ENCODE data around the gene ZNF507.

The ZNF507 gene

DNA sequence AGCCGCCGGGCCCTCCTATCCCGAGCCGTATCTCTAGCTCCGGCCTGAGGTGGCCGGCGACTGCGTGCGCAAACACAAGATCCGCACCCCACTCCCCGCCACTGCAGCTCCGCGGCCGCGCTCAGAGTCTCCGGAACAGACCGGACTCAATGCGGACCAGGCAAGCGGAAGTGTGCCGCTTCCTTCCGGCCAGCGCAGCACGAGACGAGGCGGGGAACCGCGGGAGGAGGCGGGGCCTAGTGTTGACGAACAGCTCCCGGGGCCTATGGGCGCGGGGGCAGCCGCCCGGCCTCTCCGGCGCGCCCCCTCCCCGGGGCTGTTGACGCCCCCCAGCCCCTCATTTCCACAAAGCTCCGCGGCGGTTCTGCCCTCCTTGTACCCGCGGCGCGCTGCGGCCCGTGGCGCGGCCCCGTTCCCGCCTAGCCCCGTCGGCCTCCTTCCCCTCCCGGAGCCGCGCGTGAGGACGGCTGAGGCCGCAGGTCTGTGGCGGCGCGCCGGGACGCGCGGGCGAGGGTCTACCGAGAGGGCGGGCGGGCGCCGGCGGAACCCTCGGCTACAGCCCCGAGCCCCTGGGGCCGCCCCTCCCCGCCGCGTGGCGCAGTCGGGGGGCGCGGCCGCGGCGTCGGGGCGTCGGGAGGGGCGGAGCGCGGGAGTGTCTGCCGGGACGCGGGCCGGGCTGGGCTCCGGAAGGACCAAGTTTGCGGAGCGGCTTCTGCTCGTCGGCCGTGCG lies 60.2 kb downstream of the ZNF507 start, which contains the start of gene DPY19L3:
Gene DPY19L3 (plus strand): TSS at position 340 of the 730 bp plus-strand sequence. CDS start 2,484 bp downstream, outside the sequence.
- TF ChIP-seq, protein P1, sequence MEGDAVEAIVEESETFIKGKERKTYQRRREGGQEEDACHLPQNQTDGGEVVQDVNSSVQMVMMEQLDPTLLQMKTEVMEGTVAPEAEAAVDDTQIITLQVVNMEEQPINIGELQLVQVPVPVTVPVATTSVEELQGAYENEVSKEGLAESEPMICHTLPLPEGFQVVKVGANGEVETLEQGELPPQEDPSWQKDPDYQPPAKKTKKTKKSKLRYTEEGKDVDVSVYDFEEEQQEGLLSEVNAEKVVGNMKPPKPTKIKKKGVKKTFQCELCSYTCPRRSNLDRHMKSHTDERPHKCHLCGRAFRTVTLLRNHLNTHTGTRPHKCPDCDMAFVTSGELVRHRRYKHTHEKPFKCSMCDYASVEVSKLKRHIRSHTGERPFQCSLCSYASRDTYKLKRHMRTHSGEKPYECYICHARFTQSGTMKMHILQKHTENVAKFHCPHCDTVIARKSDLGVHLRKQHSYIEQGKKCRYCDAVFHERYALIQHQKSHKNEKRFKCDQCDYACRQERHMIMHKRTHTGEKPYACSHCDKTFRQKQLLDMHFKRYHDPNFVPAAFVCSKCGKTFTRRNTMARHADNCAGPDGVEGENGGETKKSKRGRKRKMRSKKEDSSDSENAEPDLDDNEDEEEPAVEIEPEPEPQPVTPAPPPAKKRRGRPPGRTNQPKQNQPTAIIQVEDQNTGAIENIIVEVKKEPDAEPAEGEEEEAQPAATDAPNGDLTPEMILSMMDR (IDR thresholded peaks at IDR 0.05; ENCODE audit: low read depth, low read length): no peak
- TF ChIP-seq MYC (IDR thresholded peaks at IDR 0.05; ENCODE audit: low read depth, low read length) (peak; percentile 87), POLR2A (IDR thresholded peaks at IDR 0.05; ENCODE audit: extremely low read depth, insufficient read length) (peak; percentile 79)
- TF ChIP-seq, protein P2, sequence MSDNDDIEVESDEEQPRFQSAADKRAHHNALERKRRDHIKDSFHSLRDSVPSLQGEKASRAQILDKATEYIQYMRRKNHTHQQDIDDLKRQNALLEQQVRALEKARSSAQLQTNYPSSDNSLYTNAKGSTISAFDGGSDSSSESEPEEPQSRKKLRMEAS (IDR thresholded peaks at IDR 0.05; ENCODE audit: low read depth, low read length): peak; percentile 78

DNA sequence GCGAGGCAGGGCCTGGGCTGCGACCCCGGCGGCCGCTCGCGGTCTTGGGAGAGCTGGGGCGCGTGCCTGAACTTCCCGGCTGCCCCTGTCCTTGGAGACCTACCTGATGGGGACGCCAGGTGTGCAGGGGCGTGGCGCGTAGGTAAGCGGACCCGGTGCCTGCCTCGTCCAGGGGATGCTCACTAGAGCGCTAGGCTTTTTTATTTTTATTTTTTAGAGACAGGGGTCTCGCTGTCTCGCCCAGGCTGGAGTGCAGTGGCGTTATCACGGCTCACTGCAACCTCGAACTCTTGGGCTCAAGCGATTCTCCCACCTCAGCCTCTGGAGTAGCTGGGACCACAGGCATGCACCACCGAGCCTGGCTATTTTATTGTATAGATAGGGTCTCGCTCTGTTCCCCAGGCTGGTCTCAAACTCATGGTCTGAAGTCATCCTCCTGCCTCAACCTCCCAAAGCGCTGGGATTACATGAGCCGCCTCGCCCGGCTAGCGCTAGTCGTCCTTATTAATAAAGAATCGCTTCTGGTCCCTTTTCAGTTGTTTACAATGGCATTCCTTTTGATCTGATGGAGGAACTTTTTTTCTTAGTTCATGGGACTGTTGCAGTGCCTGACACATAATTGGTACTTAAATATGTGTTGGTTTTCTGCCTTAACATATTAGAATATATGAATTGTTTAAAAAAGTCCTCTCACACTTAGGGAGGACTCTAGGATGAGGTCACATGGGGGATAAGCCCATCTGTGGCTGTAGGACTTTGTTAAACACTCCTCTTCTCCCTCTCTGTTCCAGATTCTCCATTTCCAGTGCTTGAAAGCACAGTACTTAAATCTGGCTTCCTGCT lies 61.0 kb downstream of the ZNF507 start:
- DNase-seq (ENCODE audit: low read depth): no peak
- H3K4me3 ChIP-seq (ENCODE audit: low read depth, low read length): peak overlapping the region; percentile 71
- TF ChIP-seq, protein P2 (IDR thresholded peaks at IDR 0.05; ENCODE audit: low read depth, low read length): no peak
- TF ChIP-seq POLR2A (IDR thresholded peaks at IDR 0.05; ENCODE audit: extremely low read depth, insufficient read length): no peak
- no peak for TF ChIP-seq MYC (IDR thresholded peaks at IDR 0.05; ENCODE audit: low read depth, low read length)
- TF ChIP-seq, protein P1 (IDR thresholded peaks at IDR 0.05; ENCODE audit: low read depth, low read length): no peak

More for the DNA sequence above, 60.2 kb downstream of the ZNF507 start, which contains the start of gene DPY19L3:
- DNase-seq (ENCODE audit: low read depth): peak; percentile 93
- H3K4me3 ChIP-seq (ENCODE audit: low read depth, low read length): peak within 1 kb of the TSS; percentile 71

DNA sequence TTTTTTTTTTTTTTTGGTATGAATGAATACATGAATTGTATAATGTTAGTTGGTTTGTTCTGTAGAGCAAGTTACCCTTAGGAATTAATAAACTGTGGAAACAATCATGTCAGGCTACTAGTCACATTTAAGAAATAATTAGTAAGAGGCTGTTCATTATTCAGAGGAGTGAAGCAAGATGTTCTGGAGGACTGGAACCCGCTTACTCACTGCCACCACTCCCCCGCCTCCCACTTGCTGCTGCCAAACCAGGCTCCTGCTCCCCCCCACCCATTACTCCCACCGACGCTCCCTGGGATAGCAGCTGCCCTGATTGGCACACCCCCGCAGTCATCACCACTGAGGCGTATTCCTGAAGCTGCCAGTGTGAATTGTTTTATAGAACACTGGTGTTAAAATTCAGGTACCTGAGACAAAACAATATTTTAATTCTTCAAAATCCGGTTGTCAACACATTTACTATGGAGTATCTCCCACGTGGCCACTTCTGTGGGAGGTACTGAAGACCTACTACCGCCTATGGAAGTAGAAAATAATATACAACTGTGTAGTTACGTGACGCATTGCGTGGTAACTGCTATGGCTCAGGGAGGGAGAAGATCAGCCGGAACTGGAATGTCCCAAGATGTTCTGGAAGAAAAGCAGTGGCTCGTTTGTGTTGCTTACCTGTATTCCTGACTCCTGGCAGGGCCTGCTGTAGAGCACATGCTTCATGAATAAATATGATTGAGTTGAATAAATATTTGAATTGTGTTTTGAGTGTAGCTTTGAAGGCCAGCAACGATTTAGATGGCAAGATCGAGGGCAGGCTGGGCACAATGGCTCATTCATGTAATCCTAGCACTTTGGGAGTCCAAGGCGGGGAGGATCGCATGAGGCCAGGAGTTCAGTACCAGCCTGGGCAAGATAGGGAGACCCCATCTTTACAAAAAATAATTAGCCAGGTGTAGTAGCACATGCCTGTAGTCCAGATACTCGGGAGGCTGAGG lies 61.9 kb downstream of the ZNF507 start:
- peak; percentile 35 for DNase-seq (ENCODE audit: low read depth)
- TF ChIP-seq, protein P2 (IDR thresholded peaks at IDR 0.05; ENCODE audit: low read depth, low read length): no peak
- TF ChIP-seq MYC (IDR thresholded peaks at IDR 0.05; ENCODE audit: low read depth, low read length): no peak
- TF ChIP-seq, protein P1 (IDR thresholded peaks at IDR 0.05; ENCODE audit: low read depth, low read length): no peak
- no peak for TF ChIP-seq POLR2A (IDR thresholded peaks at IDR 0.05; ENCODE audit: extremely low read depth, insufficient read length)
- peak overlapping the region; percentile 71 for H3K4me3 ChIP-seq (ENCODE audit: low read depth, low read length)

DNA sequence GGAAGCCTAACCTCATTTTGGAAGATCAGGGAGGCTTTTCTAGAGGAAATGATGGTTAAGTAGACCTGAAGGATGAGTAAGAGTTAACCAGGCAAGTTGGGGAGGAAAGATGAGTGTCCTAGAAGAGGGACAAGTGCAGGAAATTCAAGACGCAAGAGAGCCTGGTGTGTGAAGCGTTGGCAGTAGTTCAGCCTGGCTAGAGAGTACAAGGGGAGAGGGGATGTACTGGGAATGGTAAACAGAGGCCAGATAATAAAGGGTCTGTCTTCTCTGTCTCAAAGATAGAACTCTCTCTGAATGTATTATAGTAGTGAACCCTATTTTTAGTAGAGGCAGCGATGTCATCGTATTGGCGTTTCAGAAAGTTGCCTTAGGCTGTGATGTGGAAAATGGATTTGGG lies 69.8 kb downstream of the ZNF507 start:
- H3K4me3 ChIP-seq (ENCODE audit: low read depth, low read length): no peak overlapping the region
- no peak for DNase-seq (ENCODE audit: low read depth)
- TF ChIP-seq MYC (IDR thresholded peaks at IDR 0.05; ENCODE audit: low read depth, low read length) (no peak), POLR2A (IDR thresholded peaks at IDR 0.05; ENCODE audit: extremely low read depth, insufficient read length) (no peak)
- TF ChIP-seq, protein P1 (IDR thresholded peaks at IDR 0.05; ENCODE audit: low read depth, low read length): no peak
- TF ChIP-seq, protein P2 (IDR thresholded peaks at IDR 0.05; ENCODE audit: low read depth, low read length): no peak

DNA sequence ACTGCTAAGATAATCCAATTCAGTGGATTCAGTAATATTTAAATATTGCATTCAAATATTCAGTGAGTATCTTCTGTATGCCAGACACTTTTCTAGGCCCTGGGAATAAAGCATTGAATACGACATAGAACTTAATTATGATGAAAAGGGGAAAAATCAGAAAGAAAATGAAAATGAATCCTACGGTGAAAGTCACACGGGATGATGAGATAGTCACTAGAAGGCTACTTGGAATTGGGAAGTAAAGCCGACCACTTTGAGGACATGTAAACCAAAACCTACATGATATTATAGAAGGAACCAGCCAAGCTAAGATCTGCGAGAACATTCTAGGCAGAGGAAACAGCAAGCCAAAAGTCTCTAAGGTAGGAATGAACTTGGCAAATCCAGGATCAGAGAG lies 70.3 kb downstream of the ZNF507 start:
- TF ChIP-seq, protein P1 (IDR thresholded peaks at IDR 0.05; ENCODE audit: low read depth, low read length): no peak
- TF ChIP-seq MYC (IDR thresholded peaks at IDR 0.05; ENCODE audit: low read depth, low read length): no peak
- TF ChIP-seq, protein P2 (IDR thresholded peaks at IDR 0.05; ENCODE audit: low read depth, low read length): no peak
- TF ChIP-seq POLR2A (IDR thresholded peaks at IDR 0.05; ENCODE audit: extremely low read depth, insufficient read length): no peak
- no peak for DNase-seq (ENCODE audit: low read depth)
- H3K4me3 ChIP-seq (ENCODE audit: low read depth, low read length): no peak overlapping the region

Measured in NB4 (cell line).